GM18870 (cell line): Measurements from ENCODE around the gene MIEF1.

ENCODE experiments used
- ATAC-seq: cut with Tn5 transposase; IDR thresholded peaks from one replicate; pipeline ENCODE4 v1.9.1; 2021; ENCODE audit warnings: moderate library complexity; ENCODE audit not compliant: unreplicated experiment

Gene MIEF1

DNA sequence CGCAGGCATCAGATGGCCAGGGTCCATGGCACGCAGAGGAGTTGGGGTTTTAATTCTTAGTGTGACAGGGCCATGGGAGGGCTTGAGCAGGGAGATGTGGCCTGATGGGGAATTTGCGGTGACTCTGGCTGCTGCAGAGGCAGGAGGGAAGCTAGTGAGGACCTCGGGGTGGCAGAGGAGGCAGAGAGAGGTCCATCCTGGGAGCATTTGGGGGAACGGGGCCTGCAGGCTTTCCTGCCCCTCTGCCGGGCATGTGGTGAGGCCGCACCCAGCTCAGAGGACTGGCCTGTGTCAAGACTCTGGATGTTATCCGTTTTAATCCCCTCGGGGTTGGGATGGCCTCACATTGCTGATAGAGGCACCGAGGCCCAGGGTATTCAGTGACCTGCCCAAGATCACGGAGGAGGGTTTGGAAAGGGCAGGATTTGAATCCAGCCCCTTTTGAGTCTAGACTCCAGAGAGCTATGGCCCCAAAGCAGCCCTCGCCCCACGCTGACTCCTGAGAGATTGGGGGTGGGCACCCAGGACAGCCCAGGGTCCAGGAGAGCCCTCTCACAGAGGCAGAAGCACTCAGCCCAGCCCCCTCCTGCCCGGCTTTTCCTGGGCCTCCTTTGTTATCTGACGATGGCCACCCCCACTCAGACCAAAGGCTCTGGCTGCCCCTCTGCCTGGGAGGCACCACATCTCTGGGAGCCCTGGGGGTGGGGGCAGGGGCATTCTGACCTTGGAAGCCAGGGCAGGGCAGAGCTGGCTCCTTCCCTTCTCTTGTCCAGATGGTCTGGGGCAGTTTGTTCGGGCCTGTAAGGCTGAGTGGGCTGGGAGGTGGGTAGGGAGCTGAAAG is 31.4 kb upstream of the MIEF1 start:
- no peak for ATAC-seq

DNA sequence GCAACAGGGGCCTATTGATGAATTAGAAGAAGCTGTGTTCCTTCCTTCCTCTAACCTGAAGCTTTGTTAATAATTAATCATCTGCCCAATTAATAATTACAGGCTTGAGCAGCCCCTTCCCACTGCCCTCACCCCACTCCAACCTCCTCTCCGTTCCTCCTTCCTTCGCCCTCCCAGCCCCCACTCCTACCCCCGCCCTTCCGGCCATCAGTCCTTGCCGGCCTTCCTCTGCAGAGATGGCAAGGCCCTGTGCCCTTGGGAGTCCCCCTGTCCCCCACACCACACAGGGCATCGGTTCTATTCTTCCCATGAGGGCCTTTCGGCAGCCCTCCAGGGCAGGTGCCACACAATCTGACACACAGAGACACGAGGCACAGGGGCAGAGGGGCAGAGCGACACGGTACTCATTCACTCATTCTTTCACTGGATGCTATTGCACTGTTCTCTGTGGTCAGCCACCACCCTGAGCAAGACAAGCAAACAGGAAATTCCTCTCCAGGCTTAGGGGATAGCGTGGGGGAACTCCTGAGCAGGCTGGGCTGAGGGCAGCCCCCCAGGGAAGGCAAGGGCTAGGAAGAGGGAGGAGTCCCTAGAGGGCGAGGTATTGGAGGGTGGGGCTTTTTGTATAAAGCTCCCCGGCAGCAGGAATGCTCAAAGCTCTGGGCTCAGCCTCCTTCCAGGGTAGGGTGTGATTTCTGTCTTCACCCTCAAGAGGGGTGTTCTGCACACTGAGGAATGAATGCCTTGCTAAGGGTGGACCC is 30.5 kb upstream of the MIEF1 start:
- ATAC-seq = peak; percentile 60

DNA sequence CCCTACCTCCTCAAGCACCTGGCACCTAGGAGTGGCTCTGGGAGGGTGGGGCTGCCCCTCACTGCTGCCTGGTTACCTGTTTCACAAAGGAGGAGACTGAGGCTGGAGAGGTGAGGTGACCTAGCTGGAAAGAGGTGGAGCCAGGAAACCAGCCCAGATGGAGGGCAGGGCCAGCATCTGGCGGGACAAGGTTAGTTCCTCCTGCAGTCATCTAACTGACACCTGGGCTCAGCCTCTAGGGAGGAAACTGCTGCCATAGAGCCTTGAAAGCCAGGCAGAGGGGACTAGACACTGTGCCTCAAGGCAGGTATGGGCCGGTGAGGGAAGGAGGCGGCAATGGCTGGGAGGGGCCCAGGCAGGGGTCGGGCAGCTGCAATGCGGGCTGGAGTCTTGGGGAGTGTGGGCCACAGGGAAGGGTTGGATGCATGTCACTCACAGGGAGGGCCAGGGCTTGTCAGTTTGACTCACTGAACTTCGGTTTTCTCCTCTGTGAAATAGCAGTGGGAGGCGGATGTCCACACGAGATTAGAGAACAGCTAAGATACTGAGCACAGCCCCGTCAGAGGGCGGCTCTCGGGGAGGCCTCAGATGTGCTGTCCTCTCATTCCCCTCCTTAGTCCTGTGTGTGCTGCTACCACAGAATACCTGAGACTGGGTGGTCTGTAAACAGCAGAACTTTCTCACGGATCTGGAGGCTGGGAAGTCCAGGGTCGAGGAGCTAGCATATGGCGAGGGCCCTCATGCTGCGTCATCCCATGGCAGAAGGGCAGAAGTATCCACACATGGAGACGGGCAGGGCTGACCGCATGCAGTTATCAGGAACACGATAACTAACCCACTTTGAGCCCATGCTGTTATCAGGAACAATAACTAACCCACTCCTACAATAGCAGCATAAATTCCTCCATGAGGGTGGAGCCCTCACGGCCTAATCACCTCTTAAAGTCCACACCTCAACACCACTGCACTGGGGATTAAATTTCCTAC is 29.2 kb upstream of the MIEF1 start:
- no peak for ATAC-seq

DNA sequence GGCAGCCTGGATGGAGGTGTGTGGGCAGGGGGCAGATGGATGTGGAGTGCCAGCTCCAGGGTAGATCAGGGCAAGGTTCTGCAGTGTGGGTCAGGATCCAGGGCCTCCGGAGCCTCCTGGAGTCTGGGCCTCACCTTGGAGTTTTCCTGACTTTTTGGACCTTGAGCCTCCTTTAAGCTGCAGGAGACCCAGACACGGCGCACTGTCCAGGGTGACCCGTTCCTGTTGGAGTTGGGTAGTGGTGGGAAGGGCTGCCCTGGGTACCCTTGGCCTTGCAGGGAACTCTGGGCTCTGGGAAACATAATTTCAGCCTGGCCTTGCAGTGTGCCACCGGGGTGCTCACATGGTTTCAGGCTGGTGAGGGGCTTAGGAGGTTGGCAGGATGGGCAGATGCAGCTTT is 28.2 kb upstream of the MIEF1 start:
- no peak for ATAC-seq

DNA sequence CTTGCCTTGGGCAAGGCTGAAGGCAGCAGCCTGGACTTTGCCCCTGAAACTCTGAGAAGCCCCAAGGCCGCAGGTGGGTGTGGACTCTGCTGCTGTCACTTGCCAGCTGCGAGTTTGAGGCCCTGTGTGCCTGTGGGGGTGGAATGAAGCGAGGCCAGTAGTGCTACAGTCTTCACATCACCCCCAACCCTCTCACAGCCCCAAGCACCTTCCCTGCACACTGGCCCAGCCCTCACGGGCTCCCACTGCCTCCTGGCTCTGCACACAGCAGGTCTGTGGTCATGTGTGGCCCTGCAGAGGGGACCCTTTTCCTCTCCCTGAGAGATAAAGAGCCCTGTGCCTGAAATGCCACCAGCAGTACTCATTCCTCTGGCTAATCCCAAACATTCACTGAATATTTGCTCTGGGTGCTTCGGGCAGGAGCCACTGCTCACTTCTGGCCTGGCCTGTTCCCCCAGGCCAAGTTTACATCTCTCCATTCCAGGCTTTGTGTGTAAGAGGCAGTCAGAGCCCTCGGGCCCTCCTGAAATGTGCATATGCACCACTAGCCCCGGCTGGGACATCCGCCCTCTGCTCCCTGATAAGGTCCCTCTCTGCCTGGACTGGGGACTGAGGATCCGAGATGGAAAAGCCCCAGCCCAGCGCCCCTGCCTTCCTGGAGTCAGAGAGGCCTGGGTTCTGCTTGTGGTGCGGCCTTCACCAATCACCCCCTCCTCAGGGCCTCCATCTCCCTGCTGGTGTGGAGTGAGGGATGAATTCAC is 27.6 kb upstream of the MIEF1 start:
- ATAC-seq = no peak

DNA sequence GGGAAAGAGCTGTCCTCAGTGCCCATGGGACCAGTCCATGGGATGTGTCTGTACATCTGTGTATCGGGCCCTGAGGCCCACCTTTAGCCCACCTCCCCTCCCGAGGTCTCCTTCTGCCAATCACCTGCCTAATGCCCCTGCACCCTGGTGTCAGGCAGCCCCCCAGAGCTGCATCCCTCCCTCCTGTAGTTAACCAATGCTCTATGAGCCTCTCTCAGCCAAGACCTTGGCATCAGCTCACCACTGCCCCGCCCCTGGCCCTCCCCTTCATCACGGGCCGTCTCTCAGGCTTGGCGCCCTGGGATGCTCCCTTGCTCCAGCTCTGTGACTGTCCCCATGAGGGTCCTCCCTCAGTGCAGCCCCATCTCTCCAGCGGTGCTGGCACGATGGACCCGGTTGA is 26.8 kb upstream of the MIEF1 start:
- ATAC-seq = no peak

DNA sequence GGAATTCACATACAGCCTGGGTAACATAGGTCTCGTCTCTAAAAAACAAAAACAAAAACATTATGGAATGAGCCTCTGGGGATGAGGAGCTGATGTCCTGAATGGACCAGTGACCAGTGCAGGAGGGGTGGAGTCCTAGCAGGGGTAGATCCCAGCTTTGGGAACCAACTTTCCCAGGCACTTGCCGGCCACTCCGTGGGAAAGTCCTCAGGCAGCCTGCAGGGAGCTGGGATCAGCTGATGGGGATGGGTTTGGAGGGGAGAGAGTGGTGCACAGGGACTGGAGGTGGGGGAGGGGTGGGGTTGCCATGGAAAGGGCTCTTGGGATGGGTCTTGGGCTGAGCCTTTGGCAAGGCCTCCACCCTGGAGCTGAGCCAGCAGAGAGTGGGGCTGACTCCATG is 26.2 kb upstream of the MIEF1 start:
- ATAC-seq = no peak

DNA sequence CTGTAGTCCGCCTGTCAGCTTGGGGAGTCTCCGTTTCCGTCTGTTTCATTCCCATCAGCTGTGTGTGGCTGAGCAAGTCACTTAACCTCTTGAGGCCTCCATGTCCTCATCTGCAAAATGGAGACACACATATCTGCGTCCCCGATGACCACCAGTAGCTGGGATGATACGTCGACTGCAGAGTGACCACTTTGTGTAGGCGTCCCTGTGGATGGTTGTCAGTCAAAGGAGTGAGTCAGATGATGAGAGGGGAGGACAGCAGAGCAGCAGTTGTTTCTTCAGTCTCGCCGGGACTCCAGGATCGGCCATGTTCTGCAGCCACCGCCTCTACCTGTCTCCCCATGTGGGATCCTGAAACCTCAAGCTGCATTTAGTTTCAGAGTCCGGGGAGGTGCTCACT is 25.4 kb upstream of the MIEF1 start:
- ATAC-seq = no peak

DNA sequence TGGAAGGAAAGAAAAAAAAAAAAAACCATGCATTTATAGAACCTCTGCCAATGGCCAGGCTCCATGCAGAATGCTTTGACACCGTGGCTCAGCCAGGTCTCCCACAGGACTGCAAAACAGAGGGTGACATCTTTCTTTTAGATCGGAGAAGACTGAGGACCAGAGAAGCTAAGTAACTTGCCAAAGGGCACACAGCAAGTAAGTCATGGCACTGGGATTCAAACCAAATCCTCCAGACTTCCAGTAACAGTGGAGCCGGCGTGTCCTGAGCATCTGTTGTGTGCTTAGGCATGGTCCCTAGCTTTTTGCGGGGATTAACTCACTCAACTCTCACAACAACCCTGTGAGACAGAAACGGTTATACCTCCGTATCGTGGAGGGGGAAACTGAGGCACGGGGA is 24.5 kb upstream of the MIEF1 start:
- no peak for ATAC-seq

DNA sequence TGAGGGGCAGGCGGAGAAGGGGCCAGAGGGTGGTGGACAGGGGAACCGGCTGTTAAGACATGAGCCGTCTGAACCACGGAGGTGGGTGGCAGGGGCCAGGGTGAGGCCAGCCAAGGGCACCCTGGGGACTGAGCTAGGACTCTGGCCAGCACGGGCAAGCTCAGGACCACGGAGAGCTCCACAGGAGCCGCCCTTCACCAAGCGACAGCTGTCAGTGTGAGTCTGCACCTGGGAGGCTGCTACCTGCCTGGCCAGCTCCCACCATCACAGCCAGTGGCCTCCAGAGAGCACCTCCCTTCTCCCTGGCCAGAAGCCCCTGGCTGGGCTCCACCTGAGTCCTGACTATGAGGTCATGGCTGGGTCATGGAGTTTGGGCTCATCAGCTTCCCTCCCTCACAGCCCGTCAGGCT is 23.6 kb upstream of the MIEF1 start:
- ATAC-seq = no peak

DNA sequence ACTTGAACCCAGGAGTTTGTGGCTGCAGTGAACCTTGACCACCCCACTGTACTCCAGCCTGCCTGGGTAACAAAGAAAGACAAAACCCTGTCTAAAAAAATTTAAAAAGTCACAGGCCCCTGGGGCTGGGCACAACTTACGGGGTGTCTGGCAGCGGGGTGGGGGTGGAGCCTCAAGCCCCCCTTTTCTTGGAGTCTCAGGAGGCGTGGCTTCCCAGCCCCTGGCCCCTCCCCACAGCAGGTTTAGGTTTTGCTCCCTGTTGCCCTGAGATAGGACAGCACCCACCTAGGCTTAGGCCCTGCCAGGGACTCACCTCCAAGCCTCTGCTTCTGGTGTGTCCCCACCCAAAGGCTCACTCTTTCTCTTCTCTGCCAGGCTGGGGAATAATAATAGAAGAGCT is 22.8 kb upstream of the MIEF1 start:
- ATAC-seq = no peak

DNA sequence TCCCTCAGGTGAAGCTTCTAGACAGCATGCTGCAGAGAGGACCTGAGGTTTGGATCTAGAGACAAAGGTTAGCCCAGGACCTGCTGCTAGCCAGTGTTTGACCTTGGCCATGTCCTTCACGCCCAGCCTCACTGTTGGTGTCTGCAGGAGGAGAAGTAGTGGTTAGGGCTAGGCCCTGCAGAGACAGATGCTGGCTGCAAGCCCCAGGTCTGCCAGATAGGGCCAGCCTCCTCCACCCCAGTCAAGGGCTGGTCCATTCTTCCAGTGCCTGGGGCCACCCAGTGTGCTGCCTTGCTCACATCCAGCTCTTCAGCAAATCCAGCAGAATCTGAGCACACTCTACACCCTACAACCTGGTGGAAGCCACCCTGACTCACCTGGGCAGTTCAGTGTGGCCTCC is 21.5 kb upstream of the MIEF1 start:
- no peak for ATAC-seq

DNA sequence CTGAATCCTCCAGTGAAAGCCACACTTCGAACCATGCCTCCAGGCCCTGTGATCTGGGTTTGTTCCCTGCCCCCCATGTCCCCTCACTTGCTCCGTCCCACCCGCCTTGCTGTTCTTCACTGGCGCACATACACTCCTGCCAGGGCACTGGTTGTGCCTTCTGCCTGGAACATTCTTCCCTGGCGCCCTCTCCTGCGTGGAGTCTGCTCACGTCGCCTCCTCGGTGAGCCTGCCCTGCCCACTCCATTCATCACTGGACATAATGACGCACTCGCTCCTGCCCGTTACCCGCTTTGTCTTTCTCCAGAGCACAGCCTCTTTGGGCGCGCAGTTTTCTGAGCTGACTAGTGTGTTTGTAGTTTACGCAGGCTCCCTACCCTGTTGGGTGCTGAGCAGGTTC is 21.0 kb upstream of the MIEF1 start:
- no peak for ATAC-seq

DNA sequence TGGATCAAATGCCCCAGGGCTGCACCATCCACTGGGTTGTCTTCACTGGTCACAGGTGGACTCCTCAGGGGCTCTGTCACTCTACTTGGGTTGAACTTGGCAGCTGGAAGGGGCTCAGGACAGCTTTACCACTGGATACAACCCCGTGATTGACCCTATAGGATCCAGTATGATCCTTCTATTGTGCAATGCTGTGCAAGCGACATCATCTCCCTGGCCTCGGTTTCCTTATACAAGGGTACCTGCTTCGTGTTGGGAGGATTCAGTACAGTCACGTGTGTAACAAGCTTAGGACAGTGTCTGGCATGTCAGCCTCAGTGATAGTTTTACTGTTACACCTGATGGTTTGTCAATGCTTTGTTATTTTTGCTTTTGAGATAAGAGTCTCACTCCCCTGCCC is 20.5 kb upstream of the MIEF1 start:
- no peak for ATAC-seq

DNA sequence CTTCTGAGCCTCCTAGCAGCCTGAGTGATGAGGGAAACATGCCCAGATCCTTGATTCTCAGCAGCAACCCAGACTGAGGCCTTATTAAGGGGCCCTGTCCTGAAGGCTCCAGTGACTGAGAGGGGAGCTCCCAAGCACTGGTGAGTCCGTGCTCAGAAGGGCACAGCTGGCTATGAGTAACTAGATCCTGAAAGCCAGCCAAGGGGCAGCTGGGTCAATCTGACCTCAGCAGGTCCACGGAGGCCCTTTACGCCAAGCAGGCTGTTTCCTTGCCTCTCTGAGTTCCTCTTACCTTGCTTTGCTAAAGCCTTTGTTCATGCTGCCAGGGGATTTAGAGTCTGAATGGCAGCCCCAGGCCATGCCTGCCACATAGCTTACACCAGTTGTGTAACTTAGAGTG is 19.3 kb upstream of the MIEF1 start:
- no peak for ATAC-seq

DNA sequence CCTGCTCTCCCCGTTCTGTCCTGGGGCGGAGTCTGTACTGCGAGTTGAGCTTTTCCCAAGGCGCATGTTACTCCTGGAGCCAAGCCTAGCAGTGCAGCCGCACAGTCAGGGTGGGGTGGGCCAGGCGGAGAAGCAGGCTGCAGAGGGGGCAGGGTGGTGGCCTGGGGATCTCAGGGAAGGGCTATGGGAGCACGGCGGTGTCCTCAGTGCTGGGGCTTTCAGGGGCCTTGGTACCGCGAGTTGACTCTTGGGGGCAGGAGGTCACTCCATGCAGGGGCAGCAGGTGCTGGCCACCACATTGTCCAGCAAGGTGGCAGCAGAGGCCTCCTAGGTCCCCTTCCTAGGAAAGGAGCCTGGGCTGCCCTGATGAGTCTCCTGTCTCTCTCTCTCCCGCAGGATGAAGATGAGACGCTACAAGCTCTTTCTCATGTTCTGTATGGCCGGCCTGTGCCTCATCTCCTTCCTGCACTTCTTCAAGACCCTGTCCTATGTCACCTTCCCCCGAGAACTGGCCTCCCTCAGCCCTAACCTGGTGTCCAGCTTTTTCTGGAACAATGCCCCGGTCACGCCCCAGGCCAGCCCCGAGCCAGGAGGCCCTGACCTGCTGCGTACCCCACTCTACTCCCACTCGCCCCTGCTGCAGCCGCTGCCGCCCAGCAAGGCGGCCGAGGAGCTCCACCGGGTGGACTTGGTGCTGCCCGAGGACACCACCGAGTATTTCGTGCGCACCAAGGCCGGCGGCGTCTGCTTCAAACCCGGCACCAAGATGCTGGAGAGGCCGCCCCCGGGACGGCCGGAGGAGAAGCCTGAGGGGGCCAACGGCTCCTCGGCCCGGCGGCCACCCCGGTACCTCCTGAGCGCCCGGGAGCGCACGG is 14.9 kb upstream of the MIEF1 start:
- ATAC-seq = no peak

DNA sequence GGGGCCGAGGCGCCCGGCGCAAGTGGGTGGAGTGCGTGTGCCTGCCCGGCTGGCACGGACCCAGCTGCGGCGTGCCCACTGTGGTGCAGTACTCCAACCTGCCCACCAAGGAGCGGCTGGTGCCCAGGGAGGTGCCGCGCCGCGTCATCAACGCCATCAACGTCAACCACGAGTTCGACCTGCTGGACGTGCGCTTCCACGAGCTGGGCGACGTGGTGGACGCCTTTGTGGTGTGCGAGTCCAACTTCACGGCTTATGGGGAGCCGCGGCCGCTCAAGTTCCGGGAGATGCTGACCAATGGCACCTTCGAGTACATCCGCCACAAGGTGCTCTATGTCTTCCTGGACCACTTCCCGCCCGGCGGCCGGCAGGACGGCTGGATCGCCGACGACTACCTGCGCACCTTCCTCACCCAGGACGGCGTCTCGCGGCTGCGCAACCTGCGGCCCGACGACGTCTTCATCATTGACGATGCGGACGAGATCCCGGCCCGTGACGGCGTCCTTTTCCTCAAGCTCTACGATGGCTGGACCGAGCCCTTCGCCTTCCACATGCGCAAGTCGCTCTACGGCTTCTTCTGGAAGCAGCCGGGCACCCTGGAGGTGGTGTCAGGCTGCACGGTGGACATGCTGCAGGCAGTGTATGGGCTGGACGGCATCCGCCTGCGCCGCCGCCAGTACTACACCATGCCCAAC is 14.1 kb upstream of the MIEF1 start:
- no peak for ATAC-seq

DNA sequence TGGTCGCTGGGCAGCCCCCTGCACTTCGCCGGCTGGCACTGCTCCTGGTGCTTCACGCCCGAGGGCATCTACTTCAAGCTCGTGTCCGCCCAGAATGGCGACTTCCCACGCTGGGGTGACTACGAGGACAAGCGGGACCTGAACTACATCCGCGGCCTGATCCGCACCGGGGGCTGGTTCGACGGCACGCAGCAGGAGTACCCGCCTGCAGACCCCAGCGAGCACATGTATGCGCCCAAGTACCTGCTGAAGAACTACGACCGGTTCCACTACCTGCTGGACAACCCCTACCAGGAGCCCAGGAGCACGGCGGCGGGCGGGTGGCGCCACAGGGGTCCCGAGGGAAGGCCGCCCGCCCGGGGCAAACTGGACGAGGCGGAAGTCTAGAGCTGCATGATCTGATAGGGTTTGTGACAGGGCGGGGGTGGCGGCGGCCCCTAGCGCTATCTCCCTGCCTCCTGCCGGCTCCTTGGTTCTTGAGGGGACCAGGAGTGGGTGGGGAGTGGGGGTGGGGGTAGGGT is 13.5 kb upstream of the MIEF1 start:
- no peak for ATAC-seq
